Effector memory CD4-positive, alpha-beta T cell (primary cell): Measurements from ENCODE around the gene MEGF10.

Source experiments
- DNase-seq, 3 donors: peaks; one replicate each; pipeline ENCODE4 v3.0.0-alpha.2; 2020
- H3K27ac ChIP-seq: 2 replicates; pipeline ENCODE4 v1.7.0; 2013; ENCODE audit warnings: mild to moderate bottlenecking, low read length, moderate library complexity; ENCODE audit not compliant: insufficient read depth, poor library complexity, severe bottlenecking
- H3K27me3 ChIP-seq: replicated peaks from 2 replicates; pipeline ENCODE4 v1.7.0; 2013; ENCODE audit warnings: mild to moderate bottlenecking, low read length; ENCODE audit not compliant: insufficient read depth, control insufficient read depth, poor library complexity, severe bottlenecking
- H3K36me3 ChIP-seq: 2 replicates; pipeline ENCODE4 v1.7.0; 2013; ENCODE audit warnings: mild to moderate bottlenecking, low read length, moderate library complexity; ENCODE audit not compliant: control insufficient read depth, insufficient read depth
- H3K4me1 ChIP-seq: 2 replicates; pipeline ENCODE4 v1.7.0; 2013; ENCODE audit warnings: low read length, mild to moderate bottlenecking; ENCODE audit not compliant: control insufficient read depth, insufficient read depth, poor library complexity, severe bottlenecking
- H3K4me3 ChIP-seq: 2 replicates; pipeline ENCODE4 v1.7.0; 2013; ENCODE audit warnings: low read length, low read depth, mild to moderate bottlenecking; ENCODE audit not compliant: insufficient read depth, poor library complexity, severe bottlenecking
- H3K9me3 ChIP-seq: 2 replicates; pipeline ENCODE4 v1.7.0; 2013; ENCODE audit warnings: mild to moderate bottlenecking, low read length, moderate library complexity; ENCODE audit not compliant: control insufficient read depth

MEGF10 gene

DNA sequence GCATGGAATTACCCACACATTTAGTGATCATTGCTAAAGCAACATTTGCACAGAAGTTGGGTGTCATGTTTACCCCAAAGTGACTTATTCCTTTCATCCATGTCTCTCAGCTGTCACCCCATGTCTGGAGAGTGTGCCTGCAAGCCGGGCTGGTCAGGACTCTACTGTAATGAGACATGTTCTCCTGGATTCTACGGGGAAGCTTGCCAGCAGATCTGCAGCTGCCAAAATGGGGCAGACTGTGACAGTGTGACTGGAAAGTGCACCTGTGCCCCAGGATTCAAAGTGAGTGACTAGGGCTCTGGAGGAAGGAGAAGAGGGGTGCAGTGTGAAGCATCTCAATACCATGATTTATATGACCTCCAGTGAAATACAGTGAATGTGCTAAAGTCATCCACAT lies 126.9 kb downstream of the MEGF10 start:
- no peak overlapping the region for H3K4me3 ChIP-seq
- H3K4me1 ChIP-seq = no peaks in the 10 kb centered on the region
- H3K27ac ChIP-seq = no peak overlapping the region
- H3K9me3 ChIP-seq = no peaks in the 10 kb centered on the region
- no peaks in the 10 kb centered on the region for H3K36me3 ChIP-seq
- no peaks in the 10 kb centered on the region for H3K27me3 ChIP-seq
- DNase-seq = no peak

DNA sequence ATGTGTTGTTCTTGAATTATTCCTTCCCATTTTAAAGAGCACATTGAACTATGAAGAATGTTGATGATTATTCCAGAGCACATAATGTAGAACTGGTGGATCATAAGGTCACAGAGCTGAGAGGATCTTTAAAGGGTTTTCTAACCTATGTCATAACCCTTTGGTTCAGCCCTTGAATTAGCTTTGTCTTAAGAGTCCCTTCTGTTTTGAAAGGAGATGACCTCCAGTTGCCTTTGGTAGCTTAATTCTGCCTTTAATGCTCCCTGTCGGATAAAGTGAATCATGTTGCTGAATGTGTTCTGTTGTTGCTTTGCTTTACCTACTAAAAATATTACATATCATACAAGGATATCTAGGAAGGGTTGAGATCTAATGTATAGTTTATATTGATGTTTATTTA lies 127.8 kb downstream of the MEGF10 start:
- no peaks in the 10 kb centered on the region for H3K9me3 ChIP-seq
- DNase-seq = no peak

DNA sequence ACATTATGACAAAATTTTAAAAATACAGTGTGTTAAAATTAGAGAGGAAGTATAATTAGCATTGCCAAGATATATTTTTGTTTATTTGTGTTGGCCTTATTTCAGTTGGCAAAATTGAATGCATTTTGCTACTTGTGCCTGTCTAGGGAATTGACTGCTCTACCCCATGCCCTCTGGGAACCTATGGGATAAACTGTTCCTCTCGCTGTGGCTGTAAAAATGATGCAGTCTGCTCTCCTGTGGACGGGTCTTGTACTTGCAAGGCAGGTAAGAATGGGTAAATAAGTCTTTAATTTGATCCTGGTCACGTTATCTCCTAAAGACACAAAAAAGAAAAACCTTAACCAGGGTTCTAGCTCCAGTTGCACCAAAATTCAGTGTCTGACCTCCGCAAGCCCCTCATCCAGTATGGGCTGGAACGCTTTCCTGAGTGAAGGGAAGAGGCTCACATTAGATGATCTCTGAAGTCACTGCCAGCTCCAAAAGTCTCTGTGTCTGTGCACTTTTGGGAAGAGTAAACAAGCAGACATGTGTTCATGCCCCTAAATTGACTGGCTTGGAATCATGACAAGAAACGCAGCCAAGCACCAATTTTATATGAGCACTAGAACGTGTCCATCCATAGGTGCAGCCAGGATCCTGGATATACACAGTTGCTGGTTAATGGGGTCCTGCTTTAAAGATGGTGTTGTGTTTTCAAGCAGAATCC lies 128.5 kb downstream of the MEGF10 start:
- Histone ChIP-seq H3K4me3 (no peak overlapping the region), H3K9me3 (no peaks in the 10 kb centered on the region), H3K27ac (no peak overlapping the region), H3K4me1 (no peaks in the 10 kb centered on the region), H3K27me3 (no peaks in the 10 kb centered on the region), H3K36me3 (no peaks in the 10 kb centered on the region)
- no peak for DNase-seq

More for the DNA sequence above, 127.8 kb downstream of the MEGF10 start:
- Histone ChIP-seq H3K4me3 (no peak overlapping the region), H3K36me3 (no peaks in the 10 kb centered on the region), H3K27me3 (no peaks in the 10 kb centered on the region), H3K4me1 (no peaks in the 10 kb centered on the region), H3K27ac (no peak overlapping the region)

DNA sequence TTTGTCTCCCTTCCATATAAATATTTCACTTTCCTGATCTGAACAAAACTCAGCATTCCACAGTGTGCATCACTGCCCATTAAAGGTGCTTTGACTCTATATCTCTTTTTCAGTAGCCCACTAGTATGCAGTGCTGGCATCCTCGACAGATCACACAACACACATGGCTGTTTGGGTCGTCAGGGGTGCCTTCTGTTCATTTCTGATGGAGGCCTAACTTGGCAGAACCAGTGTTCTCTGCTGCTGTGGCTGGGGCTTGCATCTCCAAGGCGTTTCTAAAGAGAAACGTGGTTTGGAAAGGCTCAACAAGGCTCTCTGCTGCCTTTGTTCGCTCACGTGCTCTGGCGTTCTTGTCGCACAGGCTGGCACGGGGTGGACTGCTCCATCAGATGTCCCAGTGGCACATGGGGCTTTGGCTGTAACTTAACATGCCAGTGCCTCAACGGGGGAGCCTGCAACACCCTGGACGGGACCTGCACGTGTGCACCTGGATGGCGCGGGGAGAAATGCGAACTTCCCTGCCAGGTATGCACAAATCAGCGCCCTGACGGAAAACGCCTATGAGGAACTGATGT lies 129.2 kb downstream of the MEGF10 start:
- no peak for DNase-seq
- Histone ChIP-seq H3K27me3 (no peaks in the 10 kb centered on the region), H3K36me3 (no peaks in the 10 kb centered on the region), H3K4me3 (no peak overlapping the region), H3K27ac (no peak overlapping the region), H3K4me1 (no peaks in the 10 kb centered on the region), H3K9me3 (no peaks in the 10 kb centered on the region)

DNA sequence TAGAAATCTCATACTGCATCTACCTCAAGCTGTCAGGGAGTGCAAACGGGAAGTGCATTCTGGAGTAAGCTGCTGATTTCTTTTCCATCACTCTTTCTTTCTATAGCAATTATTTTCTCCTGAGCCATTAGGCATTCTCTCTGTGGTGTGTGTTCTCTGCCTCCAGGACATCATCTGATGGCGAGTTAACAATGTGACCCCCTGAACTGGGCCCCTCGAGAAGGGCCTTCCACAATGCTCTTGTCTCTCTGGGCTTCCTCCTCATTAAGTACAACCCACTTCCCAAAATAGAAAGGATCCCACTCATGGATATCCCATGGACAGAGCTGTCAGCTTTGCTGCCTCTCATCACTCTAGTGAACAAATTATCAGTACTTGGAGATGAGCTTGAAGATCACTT lies 130.2 kb downstream of the MEGF10 start:
- H3K27me3 ChIP-seq = no peaks in the 10 kb centered on the region

DNA sequence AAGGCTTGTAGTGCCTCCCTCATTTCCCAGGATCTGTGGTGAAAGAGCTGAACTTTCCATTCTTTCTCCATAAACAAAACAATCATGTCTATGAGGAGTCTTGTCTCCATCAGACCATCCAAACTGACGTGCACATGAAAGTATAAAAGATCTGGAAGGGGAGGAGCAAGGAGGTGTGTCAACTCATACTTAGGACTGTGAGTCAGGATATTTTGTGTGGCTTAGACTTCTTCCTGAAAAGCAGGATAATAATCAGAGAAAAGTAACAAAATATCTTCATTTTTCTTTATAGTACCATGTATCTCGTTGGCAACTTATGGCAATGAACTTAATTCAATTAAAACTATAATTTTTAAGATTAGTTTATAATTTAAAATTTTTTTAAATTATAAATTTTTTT lies 130.9 kb downstream of the MEGF10 start:
- Histone ChIP-seq H3K27me3 (no peaks in the 10 kb centered on the region), H3K36me3 (no peaks in the 10 kb centered on the region), H3K4me1 (no peaks in the 10 kb centered on the region), H3K9me3 (no peaks in the 10 kb centered on the region), H3K4me3 (no peak overlapping the region), H3K27ac (no peak overlapping the region)
- no peak for DNase-seq

More for the DNA sequence above, 130.2 kb downstream of the MEGF10 start:
- DNase-seq = no peak
- H3K4me1 ChIP-seq = no peaks in the 10 kb centered on the region
- H3K27ac ChIP-seq = no peak overlapping the region
- no peaks in the 10 kb centered on the region for H3K36me3 ChIP-seq
- H3K9me3 ChIP-seq = no peaks in the 10 kb centered on the region
- H3K4me3 ChIP-seq = no peak overlapping the region

DNA sequence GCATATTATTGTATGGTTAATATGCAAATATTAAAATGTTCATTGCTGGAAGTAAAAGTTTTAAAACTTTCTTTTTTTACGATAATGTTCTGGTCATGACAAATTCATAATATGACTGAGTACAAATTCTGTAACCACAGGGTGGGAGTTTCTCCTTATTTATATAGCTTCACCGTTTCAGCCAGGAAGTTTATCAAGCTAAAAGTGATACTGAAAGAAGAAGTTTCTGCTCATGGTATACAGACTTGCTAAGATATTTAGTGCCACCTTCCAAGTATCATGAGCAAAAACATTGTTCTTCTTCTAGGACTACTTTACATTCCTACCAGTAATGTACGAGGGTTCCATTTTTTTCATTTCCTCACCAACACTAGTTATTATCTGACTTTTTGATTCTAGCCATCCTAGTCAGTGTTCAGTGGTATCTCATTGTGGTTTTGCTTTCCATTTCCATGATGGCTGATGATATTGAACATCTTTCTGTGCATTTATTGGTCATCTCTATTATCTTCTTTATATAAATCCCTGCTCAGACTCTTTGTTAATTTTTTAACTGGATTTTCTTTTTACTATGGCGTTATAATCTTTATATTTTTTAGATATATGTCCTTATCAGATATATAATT lies 132.7 kb downstream of the MEGF10 start:
- H3K9me3 ChIP-seq = no peaks in the 10 kb centered on the region
- no peak overlapping the region for H3K27ac ChIP-seq
- no peaks in the 10 kb centered on the region for H3K27me3 ChIP-seq
- no peaks in the 10 kb centered on the region for H3K4me1 ChIP-seq
- no peaks in the 10 kb centered on the region for H3K36me3 ChIP-seq
- no peak overlapping the region for H3K4me3 ChIP-seq
- no peak for DNase-seq

DNA sequence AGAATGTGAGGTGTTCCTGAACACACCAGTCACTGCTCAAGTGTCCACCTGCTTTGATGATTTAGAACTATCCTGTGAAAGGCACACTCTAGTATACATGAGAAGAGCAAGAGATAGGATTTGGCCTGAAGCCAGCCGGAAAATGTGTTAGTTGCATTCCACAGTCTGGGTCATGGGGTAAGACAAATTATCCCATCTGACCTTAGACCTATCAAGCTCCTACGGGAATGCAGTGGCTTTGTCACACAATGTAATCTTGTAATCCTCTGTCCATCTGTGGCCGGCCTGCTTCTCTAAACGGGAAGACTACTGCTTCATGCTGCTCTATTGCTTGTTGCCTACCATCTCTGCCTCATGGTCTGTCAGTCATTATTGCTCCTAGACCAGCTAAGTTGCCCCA lies 134.4 kb downstream of the MEGF10 start:
- Histone ChIP-seq H3K4me3 (no peak overlapping the region), H3K27me3 (no peaks in the 10 kb centered on the region), H3K4me1 (no peaks in the 10 kb centered on the region), H3K36me3 (no peaks in the 10 kb centered on the region), H3K9me3 (no peaks in the 10 kb centered on the region), H3K27ac (no peak overlapping the region)
- DNase-seq = no peak

DNA sequence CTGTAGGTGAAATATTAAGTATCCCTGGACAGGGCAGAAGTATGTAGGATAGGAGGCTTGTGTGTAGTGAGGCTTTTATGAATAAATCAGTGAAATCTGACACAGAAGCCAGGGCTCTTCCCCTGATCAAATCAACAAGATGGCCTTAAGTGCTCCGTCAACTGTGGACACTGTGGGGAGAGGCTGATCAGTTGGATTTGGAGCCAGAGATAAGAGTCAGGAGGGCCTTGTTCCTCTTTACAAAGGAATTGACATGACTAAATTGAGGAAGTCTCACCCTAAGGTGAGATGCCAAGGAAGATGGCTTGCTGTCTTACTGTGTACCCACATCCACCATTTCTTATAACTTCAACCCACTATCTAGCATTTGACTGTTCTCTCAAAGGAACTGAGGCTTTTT lies 135.3 kb downstream of the MEGF10 start:
- DNase-seq = no peak
- H3K36me3 ChIP-seq = no peaks in the 10 kb centered on the region
- H3K9me3 ChIP-seq = no peaks in the 10 kb centered on the region
- no peaks in the 10 kb centered on the region for H3K4me1 ChIP-seq
- no peak overlapping the region for H3K4me3 ChIP-seq
- no peak overlapping the region for H3K27ac ChIP-seq
- H3K27me3 ChIP-seq = no peaks in the 10 kb centered on the region

DNA sequence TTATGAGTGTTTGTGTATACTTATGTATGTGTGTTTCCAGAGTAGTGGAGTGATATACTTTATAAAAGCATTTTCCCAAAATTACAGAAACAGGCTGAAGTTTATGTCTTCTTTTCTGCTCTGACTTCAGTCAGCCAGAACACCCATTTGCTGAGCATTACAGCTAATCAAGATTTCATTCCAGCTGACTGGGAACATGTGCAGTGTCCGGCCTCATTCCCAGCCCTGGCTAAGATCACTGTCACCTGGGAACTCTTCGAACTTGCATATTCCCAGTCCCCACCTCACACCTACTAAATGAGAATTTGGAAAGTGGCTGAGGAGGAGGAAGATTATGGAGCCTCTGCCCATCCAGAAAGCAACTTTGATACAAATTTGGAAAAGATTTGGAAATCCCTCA lies 136.1 kb downstream of the MEGF10 start:
- Histone ChIP-seq H3K9me3 (no peaks in the 10 kb centered on the region), H3K27ac (no peak overlapping the region), H3K27me3 (no peaks in the 10 kb centered on the region), H3K4me3 (no peak overlapping the region), H3K36me3 (no peaks in the 10 kb centered on the region), H3K4me1 (no peaks in the 10 kb centered on the region)
- DNase-seq = no peak
